ENCODE data around the gene EVA1C.

The EVA1C gene

GRCh38 chr21:32411350-32412161, 950 bp upstream of the EVA1C start:
- Mint-ChIP-seq H3K27me3 (ENCODE audit: low read depth) (peaks cover 84% of the 10 kb centered on the region), H3K9me3 (no peaks in the 10 kb centered on the region), H3K36me3 (ENCODE audit: low read depth) (no peaks in the 10 kb centered on the region), H3K4me1 (peaks cover 17% of the 10 kb centered on the region), H3K27ac (no peak overlapping the region), H3K4me3 (peak overlapping the region; percentile 79 to 87 (median 83))
- TF ChIP-seq CTCF (IDR thresholded peaks at IDR 0.05; ENCODE audit: unreplicated experiment in 3 of 3), result no peak

GRCh38 chr21:32413015-32413504, 554 bp downstream of the EVA1C start:
- Mint-ChIP-seq H3K9me3 (no peaks in the 10 kb centered on the region), H3K27ac (no peak overlapping the region), H3K4me1 (peaks cover 17% of the 10 kb centered on the region), H3K36me3 (ENCODE audit: low read depth) (no peaks in the 10 kb centered on the region), H3K4me3 (peak overlapping the region; percentile 77 to 83 (median 82)), H3K27me3 (ENCODE audit: low read depth) (peaks cover 79% of the 10 kb centered on the region)
- TF ChIP-seq CTCF (IDR thresholded peaks at IDR 0.05; ENCODE audit: unreplicated experiment in 3 of 3), result no peak

GRCh38 chr21:32413697-32414578, 1.4 kb downstream of the EVA1C start:
- Mint-ChIP-seq H3K4me1 (peaks cover 17% of the 10 kb centered on the region), H3K36me3 (ENCODE audit: low read depth) (no peaks in the 10 kb centered on the region), H3K27me3 (ENCODE audit: low read depth) (peaks cover 70% of the 10 kb centered on the region), H3K9me3 (no peaks in the 10 kb centered on the region), H3K27ac (no peak overlapping the region), H3K4me3 (peak overlapping the region; percentile 77 to 83 (median 82))
- no peak for TF ChIP-seq CTCF (IDR thresholded peaks at IDR 0.05; ENCODE audit: unreplicated experiment in 3 of 3)

GRCh38 chr21:32414579-32415358, 2.3 kb downstream of the EVA1C start:
- Mint-ChIP-seq H3K36me3 (ENCODE audit: low read depth) (no peaks in the 10 kb centered on the region), H3K27me3 (ENCODE audit: low read depth) (peaks cover 63% of the 10 kb centered on the region), H3K4me3 (no peak overlapping the region), H3K27ac (no peak overlapping the region), H3K9me3 (no peaks in the 10 kb centered on the region), H3K4me1 (peaks cover 17% of the 10 kb centered on the region)
- peak in 1 of 3 experiments; percentile 12 for TF ChIP-seq CTCF (IDR thresholded peaks at IDR 0.05; ENCODE audit: unreplicated experiment in 3 of 3)

GRCh38 chr21:32415451-32416398, 3.2 kb downstream of the EVA1C start:
- H3K4me3 Mint-ChIP-seq, result peak overlapping the region in 1 of 3 experiments; percentile 11
- no peak for TF ChIP-seq CTCF (IDR thresholded peaks at IDR 0.05; ENCODE audit: unreplicated experiment in 3 of 3)
- H3K9me3 Mint-ChIP-seq, result no peaks in the 10 kb centered on the region
- peaks cover 17% of the 10 kb centered on the region for H3K4me1 Mint-ChIP-seq
- peak overlapping the region in 1 of 3 experiments; percentile 5 for H3K27ac Mint-ChIP-seq
- peaks cover 57% of the 10 kb centered on the region for H3K27me3 Mint-ChIP-seq (ENCODE audit: low read depth)
- H3K36me3 Mint-ChIP-seq (ENCODE audit: low read depth), result no peaks in the 10 kb centered on the region

Data from nephron (organoid).